Caco-2 (cell line): Measurements from ENCODE around the gene LATS1. TPM values are rescaled to one million over a fixed set of nuclear protein-coding genes. Genes with fewer than 3 reads are reported as not detected.

Source experiments
- BruUV-seq: library from RNA; stranded (reverse); fragments of 400-500 nt; replicated peaks from 2 replicates; lab custom pipeline; 2021; lab: Mats Ljungman, UMichigan
- CTCF ChIA-PET: fragments of 300-600 bp; sonication (Branson Sonifier 250); formaldehyde crosslinking; loops from one replicate; lab custom pipeline; 2022; ENCODE audit warnings: antibody characterized with exemption; lab: Charles Lee
- POLR2A ChIA-PET: fragments of 300-600 bp; sonication (Branson Sonifier 250); formaldehyde crosslinking; loops from one replicate; lab custom pipeline; 2022; ENCODE audit warnings: antibody characterized with exemption; lab: Charles Lee
- DNase-seq, 2 experiments: peaks; one replicate each; pipeline versions ENCODE4 v3.0.0 to v3.0.0-alpha.2; 2020 to 2022
- H3K27me3 ChIP-seq: replicated peaks from 2 replicates; pipeline ENCODE4 v1.6.0; 2011; ENCODE audit warnings: low read length; ENCODE audit not compliant: control insufficient read depth, insufficient read depth
- H3K36me3 ChIP-seq: 2 replicates; pipeline ENCODE4 v1.5.1; 2011; ENCODE audit warnings: low read length; ENCODE audit not compliant: control insufficient read depth, insufficient read depth
- H3K4me1 ChIP-seq: fragments of 250-450 bp; sonication (Bioruptor Pico); 2 replicates; pipeline ENCODE4 v1.5.1; 2020; ENCODE audit warnings: mild to moderate bottlenecking
- H3K4me3 ChIP-seq: 2 replicates; pipeline ENCODE4 v1.5.1; 2011; ENCODE audit warnings: low read depth, mild to moderate bottlenecking, control low read depth, low read length
- H3K9me3 ChIP-seq: fragments of 250-450 bp; sonication (Bioruptor Pico); 2 replicates; pipeline ENCODE4 v1.5.1; 2020; ENCODE audit warnings: mild to moderate bottlenecking, moderate library complexity
- H3K27ac Mint-ChIP-seq: one replicate; pipeline ENCODE4 v1.8.0; 2022; ENCODE audit warnings: mixed read lengths; ENCODE audit not compliant: unreplicated experiment
- H3K27me3 Mint-ChIP-seq: one replicate; pipeline ENCODE4 v1.8.0; 2022; ENCODE audit warnings: mixed read lengths; ENCODE audit not compliant: insufficient read depth, unreplicated experiment
- H3K36me3 Mint-ChIP-seq: one replicate; pipeline ENCODE4 v1.8.0; 2022; ENCODE audit warnings: mild to moderate bottlenecking, mixed read lengths; ENCODE audit not compliant: insufficient read depth, unreplicated experiment
- H3K4me1 Mint-ChIP-seq: one replicate; pipeline ENCODE4 v1.8.0; 2022; ENCODE audit warnings: low read depth, mixed read lengths; ENCODE audit not compliant: unreplicated experiment
- H3K4me3 Mint-ChIP-seq: one replicate; pipeline ENCODE4 v1.8.0; 2022; ENCODE audit warnings: mild to moderate bottlenecking, moderate library complexity, mixed read lengths; ENCODE audit not compliant: unreplicated experiment
- H3K9me3 Mint-ChIP-seq: one replicate; pipeline ENCODE4 v1.8.0; 2022; ENCODE audit warnings: mixed read lengths; ENCODE audit not compliant: unreplicated experiment
- intact Hi-C: fragments of 100-400 bp; cut with micrococcal nuclease; formaldehyde crosslinking; loops from one replicate; pipeline ENCODE4 v1.10.0; 2022; ENCODE audit not compliant: unreplicated experiment
- total RNA-seq: library from RNA; stranded (reverse); gene quantifications from 2 replicates; pipeline ENCODE4 v1.2.3, GENCODE V29; 2022
- TF ChIP-seq, protein P1 (sequence below), 2 experiments: fragments of 200-600 bp in 1 of 2; IDR thresholded peaks; 1 replicate in 1 of 2; 2 replicates in 1 of 2; pipeline versions ENCODE4 v1.5.1 to v1.8.0; 2011 to 2022; ENCODE audit warnings: antibody characterized with exemption in 1 of 2, control low read depth in 1 of 2, inconsistent platforms in 1 of 2, low read depth in 1 of 2, low read length in 1 of 2, mild to moderate bottlenecking in 1 of 2, moderate library complexity in 1 of 2; ENCODE audit not compliant: insufficient read depth in 1 of 2, severe bottlenecking in 1 of 2, unreplicated experiment in 1 of 2

LATS1 gene
- total RNA-seq, 1 experiment from 2014 or later: 28.7 TPM

GRCh38 chr6:149727793-149728498, 10.0 kb upstream of the LATS1 start:
- no peaks in the 10 kb centered on the region for H3K9me3 Mint-ChIP-seq
- peaks cover 7% of the 10 kb centered on the region for H3K4me1 Mint-ChIP-seq
- peaks cover 72% of the 10 kb centered on the region for H3K36me3 Mint-ChIP-seq
- Histone ChIP-seq H3K36me3 (no peaks in the 10 kb centered on the region), H3K9me3 (no peaks in the 10 kb centered on the region), H3K4me3 (no peak overlapping the region), H3K27me3 (no peaks in the 10 kb centered on the region), H3K4me1 (peaks cover 9% of the 10 kb centered on the region; the same call in 1 of the 2 replicates)
- no peaks in the 10 kb centered on the region for H3K27me3 Mint-ChIP-seq
- no peak for DNase-seq
- intact Hi-C loops: loop anchor here (10.0 kb wide), 1 partner anchor 287 kb away; no protein-coding TSS in a partner anchor
- no TSS peak for BruUV-seq
- H3K4me3 Mint-ChIP-seq: no peak overlapping the region
- POLR2A ChIA-PET: no interaction called here
- CTCF ChIA-PET: no interaction called here
- H3K27ac Mint-ChIP-seq: no peak overlapping the region
- TF ChIP-seq, protein P1, sequence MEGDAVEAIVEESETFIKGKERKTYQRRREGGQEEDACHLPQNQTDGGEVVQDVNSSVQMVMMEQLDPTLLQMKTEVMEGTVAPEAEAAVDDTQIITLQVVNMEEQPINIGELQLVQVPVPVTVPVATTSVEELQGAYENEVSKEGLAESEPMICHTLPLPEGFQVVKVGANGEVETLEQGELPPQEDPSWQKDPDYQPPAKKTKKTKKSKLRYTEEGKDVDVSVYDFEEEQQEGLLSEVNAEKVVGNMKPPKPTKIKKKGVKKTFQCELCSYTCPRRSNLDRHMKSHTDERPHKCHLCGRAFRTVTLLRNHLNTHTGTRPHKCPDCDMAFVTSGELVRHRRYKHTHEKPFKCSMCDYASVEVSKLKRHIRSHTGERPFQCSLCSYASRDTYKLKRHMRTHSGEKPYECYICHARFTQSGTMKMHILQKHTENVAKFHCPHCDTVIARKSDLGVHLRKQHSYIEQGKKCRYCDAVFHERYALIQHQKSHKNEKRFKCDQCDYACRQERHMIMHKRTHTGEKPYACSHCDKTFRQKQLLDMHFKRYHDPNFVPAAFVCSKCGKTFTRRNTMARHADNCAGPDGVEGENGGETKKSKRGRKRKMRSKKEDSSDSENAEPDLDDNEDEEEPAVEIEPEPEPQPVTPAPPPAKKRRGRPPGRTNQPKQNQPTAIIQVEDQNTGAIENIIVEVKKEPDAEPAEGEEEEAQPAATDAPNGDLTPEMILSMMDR (IDR thresholded peaks at IDR 0.05; ENCODE audit: insufficient read depth in 1 of 2, low read depth in 1 of 2, low read length in 1 of 2, severe bottlenecking in 1 of 2, unreplicated experiment in 1 of 2): no peak

GRCh38 chr6:149725785-149726184, 7.9 kb upstream of the LATS1 start:
- no peaks in the 10 kb centered on the region for H3K36me3 ChIP-seq
- no peak for DNase-seq
- no peaks in the 10 kb centered on the region for H3K27me3 ChIP-seq
- TF ChIP-seq, protein P1 (IDR thresholded peaks at IDR 0.05; ENCODE audit: insufficient read depth in 1 of 2, low read depth in 1 of 2, low read length in 1 of 2, severe bottlenecking in 1 of 2, unreplicated experiment in 1 of 2): no peak
- ChIA-PET POLR2A (interaction anchor here (0.7 kb wide), 1 partner anchor 111 kb away, joined by 3 read pairs; no protein-coding TSS in a partner anchor), CTCF (no interaction called here)
- no peaks in the 10 kb centered on the region for H3K9me3 ChIP-seq
- peaks cover 9% of the 10 kb centered on the region; the same call in 1 of the 2 replicates for H3K4me1 ChIP-seq
- Mint-ChIP-seq H3K4me1 (peaks cover 7% of the 10 kb centered on the region), H3K36me3 (peaks cover 57% of the 10 kb centered on the region), H3K27me3 (no peaks in the 10 kb centered on the region), H3K4me3 (no peak overlapping the region), H3K9me3 (no peaks in the 10 kb centered on the region), H3K27ac (no peak overlapping the region)
- no peak overlapping the region for H3K4me3 ChIP-seq
- intact Hi-C loops: loop anchor here (10.0 kb wide), 1 partner anchor 289 kb away; no protein-coding TSS in a partner anchor
- no TSS peak for BruUV-seq

- H3K9me3 Mint-ChIP-seq: no peaks in the 10 kb centered on the region
- H3K27ac Mint-ChIP-seq: no peak overlapping the region
- Histone ChIP-seq H3K36me3 (no peaks in the 10 kb centered on the region), H3K9me3 (no peaks in the 10 kb centered on the region), H3K4me1 (peaks cover 9% of the 10 kb centered on the region), H3K27me3 (no peaks in the 10 kb centered on the region), H3K4me3 (no peak overlapping the region)
- DNase-seq: peak; percentile 55 to 62
- no TSS peak for BruUV-seq
- POLR2A ChIA-PET: no interaction called here
- peaks cover 41% of the 10 kb centered on the region for H3K36me3 Mint-ChIP-seq
- CTCF ChIA-PET: interaction anchor here (0.6 to 1.0 kb wide), 4 partner anchors 24 to 111 kb away, joined by 3 to 7 read pairs (median 3); no protein-coding TSS in a partner anchor
- H3K27me3 Mint-ChIP-seq: no peaks in the 10 kb centered on the region
- TF ChIP-seq, protein P1 (IDR thresholded peaks at IDR 0.05; ENCODE audit: insufficient read depth in 1 of 2, low read depth in 1 of 2, low read length in 1 of 2, severe bottlenecking in 1 of 2, unreplicated experiment in 1 of 2): peak; percentile 73 to 84
- peaks cover 14% of the 10 kb centered on the region for H3K4me1 Mint-ChIP-seq
- H3K4me3 Mint-ChIP-seq: no peak overlapping the region
- intact Hi-C loops: loop anchor here (1.0 to 10.0 kb wide), 4 partner anchors 22 to 291 kb away; partner anchors contain the start of gene NUP43
Measured at GRCh38 chr6:149723771-149724417, 6.0 kb upstream of the LATS1 start.
